ENCODE measurements around the gene ALOX12.
"Not testable (repeated sequence)": the region's sequence is repeated elsewhere in the genome, so short reads cannot be mapped to it uniquely, and the experiment has no call there.

Gene ALOX12

GRCh38 chr17:6995500-6996255 lies at the start of gene ALOX12:
TSS of gene ALOX12 (plus strand) at chr17:6996049. CDS start at chr17:6996118, 69 bp downstream.
- in situ Hi-C loops (cut with MboI; ENCODE audit: low sequenced_read_pairs), result no loop called here

DNA sequence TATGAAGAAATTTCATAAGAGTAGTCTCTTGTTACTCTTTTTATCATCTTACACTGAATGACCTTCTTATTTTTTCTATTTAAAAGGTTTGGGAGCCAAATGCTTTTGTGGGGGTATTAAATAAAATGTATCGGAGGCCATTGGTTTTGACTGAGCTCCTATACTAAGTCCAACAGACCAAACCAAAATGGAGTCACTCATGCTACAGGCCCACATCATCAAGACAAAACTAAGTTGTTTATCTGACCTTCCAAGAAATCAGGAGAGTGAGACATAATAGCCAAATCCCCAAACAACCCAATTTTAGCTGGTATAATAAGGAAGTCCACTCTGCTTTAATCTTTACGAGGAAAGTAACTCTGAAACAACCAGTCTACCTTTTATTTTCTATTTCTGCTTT lies 48.1 kb upstream of the ALOX12 start:
- in situ Hi-C loops (cut with MboI; ENCODE audit: low sequenced_read_pairs), result no loop called here

DNA sequence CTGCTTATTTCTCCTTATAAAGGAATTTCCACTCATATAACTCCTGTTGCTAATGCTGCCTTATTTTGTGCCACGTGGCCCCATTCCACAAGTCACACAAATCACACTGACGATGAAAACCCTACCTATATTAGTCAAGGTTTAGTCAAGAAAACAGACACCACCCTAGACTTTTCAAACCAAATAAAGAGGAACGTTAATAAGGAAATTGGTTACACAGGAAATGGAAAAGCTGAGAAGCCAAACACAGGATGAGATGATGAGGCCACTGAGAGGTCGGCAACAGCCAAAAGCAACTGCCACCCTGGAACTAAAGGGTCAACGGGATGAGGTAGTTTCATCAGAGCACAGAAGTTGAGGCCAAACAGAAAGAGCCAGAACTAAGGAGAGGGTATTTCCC lies 47.3 kb upstream of the ALOX12 start:
- in situ Hi-C loops (cut with MboI; ENCODE audit: low sequenced_read_pairs), result no loop called here

GRCh38 chr17:6948976-6949375 lies 46.9 kb upstream of the ALOX12 start:
- in situ Hi-C loops (cut with MboI; ENCODE audit: low sequenced_read_pairs), result no loop called here

DNA sequence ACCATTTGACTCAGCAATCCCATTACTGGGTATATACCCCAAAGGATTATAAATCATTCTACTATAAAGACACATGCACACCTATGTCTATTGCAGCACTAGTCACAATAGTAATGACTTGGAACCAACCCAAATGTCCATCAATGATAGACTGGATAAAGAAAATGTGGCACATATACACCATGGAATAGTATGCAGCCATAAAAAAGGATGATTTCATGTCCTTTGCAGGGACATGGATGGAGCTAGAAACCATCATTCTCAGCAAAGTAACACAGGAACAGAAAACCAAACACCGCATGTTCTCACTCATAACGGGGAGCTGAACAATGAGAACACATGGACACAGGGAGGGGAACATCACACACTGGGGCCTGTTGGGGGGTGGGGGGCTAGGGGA lies 44.9 kb upstream of the ALOX12 start:
- in situ Hi-C loops (cut with MboI; ENCODE audit: low sequenced_read_pairs), result not testable (repeated sequence)

- in situ Hi-C loops (cut with MboI; ENCODE audit: low sequenced_read_pairs), result no loop called here
These were observed 42.2 kb upstream of the ALOX12 start for GRCh38 chr17:6953689-6954088.

GRCh38 chr17:6959700-6960099 lies 36.1 kb upstream of the ALOX12 start:
- in situ Hi-C loops (cut with MboI; ENCODE audit: low sequenced_read_pairs), result no loop called here

DNA sequence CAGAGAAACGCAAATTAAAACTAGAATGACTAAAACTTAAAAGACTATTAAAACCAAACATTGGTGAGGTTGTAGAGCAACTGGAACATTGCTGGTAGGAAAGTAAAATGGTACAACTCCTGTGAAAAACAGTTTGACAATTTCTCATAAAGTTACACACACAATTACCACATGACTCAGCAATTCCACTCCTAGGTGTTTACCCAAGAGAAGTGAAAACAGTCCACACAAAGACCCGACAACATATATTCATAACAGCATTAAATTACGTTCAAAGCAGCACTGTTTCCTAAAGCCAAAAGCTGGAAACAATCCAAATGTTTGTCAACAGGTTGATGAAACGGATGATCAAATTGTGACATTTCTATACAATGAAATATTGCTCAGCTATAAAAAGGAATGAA lies 26.5 kb upstream of the ALOX12 start:
- in situ Hi-C loops (cut with MboI; ENCODE audit: low sequenced_read_pairs), result no loop called here

GRCh38 chr17:6970992-6971391 lies 24.9 kb upstream of the ALOX12 start:
- in situ Hi-C loops (cut with MboI; ENCODE audit: low sequenced_read_pairs), result no loop called here

GRCh38 chr17:6979440-6979839 lies 16.4 kb upstream of the ALOX12 start:
- in situ Hi-C loops (cut with MboI; ENCODE audit: low sequenced_read_pairs), result not testable (repeated sequence)

GRCh38 chr17:6981426-6981825 lies 14.4 kb upstream of the ALOX12 start:
- in situ Hi-C loops (cut with MboI; ENCODE audit: low sequenced_read_pairs), result no loop called here

- in situ Hi-C loops (cut with MboI; ENCODE audit: low sequenced_read_pairs), result no loop called here
These were observed 10.6 kb upstream of the ALOX12 start for GRCh38 chr17:6985266-6985665.

DNA sequence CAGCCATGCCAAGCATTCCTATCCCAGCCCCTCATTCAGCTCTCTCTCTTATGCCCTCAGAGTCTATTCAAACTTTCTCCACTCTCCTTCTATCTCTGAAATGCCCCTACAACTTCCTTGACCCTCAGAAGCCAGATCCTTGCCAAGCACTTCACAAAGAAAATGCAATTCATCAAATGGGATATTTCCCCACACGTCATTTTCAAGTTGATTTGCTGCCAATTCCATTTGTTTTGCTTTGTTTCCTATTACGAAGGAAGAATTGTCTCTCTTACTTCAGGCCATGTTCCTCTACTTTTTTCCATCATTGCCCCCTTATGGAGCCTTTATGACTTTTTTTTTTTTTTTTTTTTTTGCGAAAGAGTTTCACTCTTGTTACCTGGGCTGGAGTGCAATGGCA lies 9.2 kb upstream of the ALOX12 start:
- in situ Hi-C loops (cut with MboI; ENCODE audit: low sequenced_read_pairs), result no loop called here

- in situ Hi-C loops (cut with MboI; ENCODE audit: low sequenced_read_pairs), result no loop called here
These were observed 6.1 kb upstream of the ALOX12 start for GRCh38 chr17:6989779-6990178.

DNA sequence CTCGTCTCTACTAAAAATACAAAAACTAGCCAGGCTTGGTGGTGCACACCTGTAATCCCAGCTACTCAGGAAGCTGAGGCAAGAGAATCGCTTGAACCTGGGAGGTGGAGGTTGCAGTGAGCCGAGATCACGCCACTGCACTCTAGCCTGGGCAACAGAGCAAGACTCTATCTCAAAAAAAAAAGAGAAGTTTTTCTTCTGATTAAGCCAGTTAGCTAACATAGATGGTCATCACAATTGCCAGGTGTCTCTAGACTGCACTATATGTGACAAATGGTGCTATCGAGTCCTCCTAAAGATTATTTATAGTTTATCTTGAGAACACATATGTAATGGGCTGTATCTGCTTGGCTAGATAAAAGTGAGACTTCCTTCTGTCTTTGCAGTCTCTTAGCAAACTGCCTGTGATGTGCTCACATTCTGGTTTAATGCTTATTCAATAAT lies 2.2 kb upstream of the ALOX12 start:
- in situ Hi-C loops (cut with MboI; ENCODE audit: low sequenced_read_pairs), result not testable (repeated sequence)

DNA sequence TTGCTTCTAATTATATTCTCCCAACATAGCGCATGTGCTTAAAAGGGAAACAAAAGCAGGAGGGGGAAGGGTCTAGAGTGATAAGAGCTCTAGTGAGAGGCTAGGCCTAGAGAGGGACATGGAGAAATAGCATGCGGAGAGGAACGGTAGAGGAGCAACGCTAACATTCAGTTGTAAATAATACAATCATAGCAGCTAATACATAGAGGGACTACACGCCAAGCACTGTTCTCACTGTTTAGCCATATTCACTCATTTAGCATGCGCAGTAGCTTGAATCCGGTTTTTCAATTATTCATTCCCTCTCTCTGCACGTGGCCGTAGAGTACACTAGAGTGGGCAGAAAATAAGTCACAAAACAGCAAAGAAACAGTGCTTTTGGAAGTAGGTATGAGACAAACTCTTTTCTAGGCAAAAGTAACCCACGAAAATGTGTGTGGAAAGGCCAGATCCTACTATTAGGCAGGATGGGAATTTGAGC lies 1.7 kb upstream of the ALOX12 start:
- in situ Hi-C loops (cut with MboI; ENCODE audit: low sequenced_read_pairs), result no loop called here

GRCh38 chr17:6994666-6995256 lies 1.1 kb upstream of the ALOX12 start:
- in situ Hi-C loops (cut with MboI; ENCODE audit: low sequenced_read_pairs), result no loop called here

GRCh38 chr17:6996256-6997011 lies 585 bp downstream of the ALOX12 start:
- in situ Hi-C loops (cut with MboI; ENCODE audit: low sequenced_read_pairs), result no loop called here

DNA sequence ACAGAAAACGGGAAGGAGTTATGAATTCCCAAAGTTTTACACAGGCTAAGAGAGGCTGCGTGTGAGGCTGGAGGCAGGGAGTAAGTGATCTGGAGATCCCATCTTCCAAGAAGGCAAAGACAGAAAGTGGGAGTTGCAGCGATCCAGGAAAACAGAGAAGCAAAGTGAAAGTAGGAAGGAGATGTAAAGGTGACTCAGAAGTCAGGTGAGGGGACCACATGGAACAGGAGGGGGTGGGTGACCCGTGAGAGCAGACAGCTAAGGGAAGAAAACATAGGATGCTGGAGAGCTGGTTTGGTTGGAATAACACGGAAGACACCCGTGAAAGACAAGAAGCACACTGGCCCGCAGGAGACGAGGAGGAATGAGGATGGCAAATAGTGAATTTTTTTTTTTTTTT lies 1.3 kb downstream of the ALOX12 start:
- in situ Hi-C loops (cut with MboI; ENCODE audit: low sequenced_read_pairs), result no loop called here

- in situ Hi-C loops (cut with MboI; ENCODE audit: low sequenced_read_pairs), result no loop called here
These were observed 3.1 kb downstream of the ALOX12 start for GRCh38 chr17:6998855-6999508.

GRCh38 chr17:7001318-7001961 lies 5.6 kb downstream of the ALOX12 start:
- in situ Hi-C loops (cut with MboI; ENCODE audit: low sequenced_read_pairs), result loop anchor here (10.0 to 25.0 kb wide), 2 partner anchors 87 to 339 kb away; partner anchors contain the start of genes C17orf100 and MED31
